H9 (cell line): ENCODE measurements around the gene HGF. TPM values are rescaled to one million over a fixed set of nuclear protein-coding genes. Genes with fewer than 3 reads are reported as not detected.

ENCODE experiments used
- DNase-seq: peaks from one replicate; pipeline ENCODE4 v3.0.0-alpha.2; 2017
- H2AFZ ChIP-seq: one replicate; pipeline ENCODE4 v1.6.1; 2013; ENCODE audit warnings: mild to moderate bottlenecking, low read length, control low read depth, moderate library complexity
- H2AK5ac ChIP-seq: 2 replicates; pipeline ENCODE4 v1.6.1; 2013; ENCODE audit warnings: low read length, control low read depth, mixed read lengths; ENCODE audit not compliant: insufficient read length
- H2BK120ac ChIP-seq: one replicate; pipeline ENCODE4 v1.6.1; 2013; ENCODE audit warnings: low read depth, mild to moderate bottlenecking, low read length, control low read depth, inconsistent platforms; ENCODE audit not compliant: poor library complexity, severe bottlenecking
- H2BK12ac ChIP-seq: 2 replicates; pipeline ENCODE4 v1.6.1; 2013; ENCODE audit warnings: low read length, control low read depth, mixed read lengths, low read depth; ENCODE audit not compliant: insufficient read length
- H2BK15ac ChIP-seq: 2 replicates; pipeline ENCODE4 v1.6.1; 2013; ENCODE audit warnings: low read depth, low read length, control low read depth
- H2BK20ac ChIP-seq: one replicate; pipeline ENCODE4 v1.6.1; 2013; ENCODE audit warnings: low read depth, mild to moderate bottlenecking, low read length, control low read depth, inconsistent platforms; ENCODE audit not compliant: poor library complexity, severe bottlenecking
- H2BK5ac ChIP-seq: 2 replicates; pipeline ENCODE4 v1.6.1; 2013; ENCODE audit warnings: low read length, control low read depth, mixed read lengths; ENCODE audit not compliant: insufficient read length
- H3K14ac ChIP-seq: 2 replicates; pipeline ENCODE4 v1.6.1; 2013; ENCODE audit warnings: low read length, control low read depth; ENCODE audit not compliant: insufficient read depth
- H3K18ac ChIP-seq: 2 replicates; pipeline ENCODE4 v1.6.1; 2013; ENCODE audit warnings: low read depth, mild to moderate bottlenecking, mixed read lengths, low read length, control low read depth; ENCODE audit not compliant: insufficient read length
- H3K23ac ChIP-seq: 2 replicates; pipeline ENCODE4 v1.6.1; 2013; ENCODE audit warnings: low read length, control low read depth, mixed read lengths, low read depth; ENCODE audit not compliant: insufficient read length
- H3K23me2 ChIP-seq: 2 replicates; pipeline ENCODE4 v1.6.1; 2013; ENCODE audit warnings: low read depth, mild to moderate bottlenecking, mixed read lengths, low read length, control low read depth; ENCODE audit not compliant: insufficient read length, poor library complexity, severe bottlenecking
- H3K27ac ChIP-seq: 2 replicates; pipeline ENCODE4 v1.5.1; 2013; ENCODE audit warnings: low read length, control low read depth, mixed read lengths, low read depth; ENCODE audit not compliant: insufficient read length
- H3K27me3 ChIP-seq: 2 replicates; pipeline ENCODE4 v1.6.1; 2013; ENCODE audit warnings: low read length, control low read depth, inconsistent platforms; ENCODE audit not compliant: insufficient read depth
- H3K4ac ChIP-seq: 2 replicates; pipeline ENCODE4 v1.6.1; 2013; ENCODE audit warnings: low read depth, mild to moderate bottlenecking, control low read depth, inconsistent platforms, low read length, moderate library complexity
- H3K4me1 ChIP-seq: 2 replicates; pipeline ENCODE4 v1.6.1; 2013; ENCODE audit warnings: low read length, control low read depth, inconsistent platforms; ENCODE audit not compliant: insufficient read depth
- H3K4me2 ChIP-seq: 2 replicates; pipeline ENCODE4 v1.6.1; 2013; ENCODE audit warnings: low read length, control low read depth, mixed read lengths; ENCODE audit not compliant: insufficient read length, insufficient read depth
- H3K56ac ChIP-seq: 2 replicates; pipeline ENCODE4 v1.6.1; 2013; ENCODE audit warnings: low read depth, mild to moderate bottlenecking, mixed read lengths, low read length, control low read depth; ENCODE audit not compliant: insufficient read length
- H3K79me1 ChIP-seq: 2 replicates; pipeline ENCODE4 v1.6.1; 2013; ENCODE audit warnings: low read depth, mild to moderate bottlenecking, moderate library complexity, low read length, control low read depth, inconsistent platforms; ENCODE audit not compliant: insufficient read depth, poor library complexity, severe bottlenecking
- H3K79me2 ChIP-seq: 2 replicates; pipeline ENCODE4 v1.6.1; 2013; ENCODE audit warnings: low read length, control low read depth, inconsistent platforms; ENCODE audit not compliant: insufficient read depth
- H3K9ac ChIP-seq: 2 replicates; pipeline ENCODE4 v1.6.1; 2013; ENCODE audit warnings: low read length, control low read depth, mixed read lengths; ENCODE audit not compliant: insufficient read length; ENCODE audit errors: extremely low read depth
- H3K9me3 ChIP-seq: one replicate; pipeline ENCODE4 v1.6.1; 2013; ENCODE audit warnings: low read depth, low read length, inconsistent platforms; ENCODE audit not compliant: control insufficient read depth
- H3T11ph ChIP-seq: one replicate; pipeline ENCODE4 v1.6.1; 2013; ENCODE audit warnings: mild to moderate bottlenecking, low read length, control low read depth, inconsistent platforms
- H4K20me1 ChIP-seq: one replicate; pipeline ENCODE4 v1.6.1; 2013; ENCODE audit not compliant: control insufficient read depth, insufficient read length, insufficient read depth
- H4K5ac ChIP-seq: 2 replicates; pipeline ENCODE4 v1.6.1; 2013; ENCODE audit warnings: low read depth, mild to moderate bottlenecking, mixed read lengths, low read length, control low read depth; ENCODE audit not compliant: insufficient read length
- H4K8ac ChIP-seq: replicated peaks from 2 replicates; pipeline ENCODE4 v1.6.1; 2013; ENCODE audit warnings: low read length, control low read depth, mixed read lengths, low read depth; ENCODE audit not compliant: insufficient read length
- H4K91ac ChIP-seq: 2 replicates; pipeline ENCODE4 v1.6.1; 2013; ENCODE audit warnings: low read depth, mild to moderate bottlenecking, moderate library complexity, mixed read lengths, low read length, control low read depth; ENCODE audit not compliant: insufficient read length
- H3K27ac Mint-ChIP-seq, 3 experiments: 2 replicates in 2 of 3; 3 replicates in 1 of 3; pipeline ENCODE4 v1.8.0; 2020 to 2021; ENCODE audit warnings: mixed read lengths in 3 of 3, mild to moderate bottlenecking in 1 of 3, moderate library complexity in 1 of 3
- H3K27me3 Mint-ChIP-seq: 2 replicates; pipeline ENCODE4 v1.8.0; 2021; ENCODE audit warnings: low read depth, mild to moderate bottlenecking, moderate library complexity, mixed read lengths
- H3K36me3 Mint-ChIP-seq, 3 experiments: 2 replicates in 2 of 3; 3 replicates in 1 of 3; pipeline ENCODE4 v1.8.0; 2020 to 2021; ENCODE audit warnings: low read depth in 3 of 3, mixed read lengths in 3 of 3; ENCODE audit not compliant: insufficient read depth in 1 of 3
- H3K4me1 Mint-ChIP-seq, 2 experiments: 2 replicates each; pipeline ENCODE4 v1.8.0; 2020; ENCODE audit warnings: mixed read lengths in 2 of 2
- H3K4me3 Mint-ChIP-seq, 2 experiments: 2 replicates in 1 of 2; 3 replicates in 1 of 2; pipeline ENCODE4 v1.8.0; 2020 to 2021; ENCODE audit warnings: mild to moderate bottlenecking in 2 of 2, mixed read lengths in 2 of 2, moderate library complexity in 1 of 2
- H3K9me3 Mint-ChIP-seq, 2 experiments: 2 replicates in 1 of 2; 3 replicates in 1 of 2; pipeline ENCODE4 v1.8.0; 2020; ENCODE audit warnings: mild to moderate bottlenecking in 2 of 2, mixed read lengths in 2 of 2, moderate library complexity in 1 of 2
- CTCF ChIP-seq: fragments of 200-600 bp; sonication (generic); conservative IDR thresholded peaks from 3 replicates; pipeline ENCODE4 v1.8.0; 2021; ENCODE audit warnings: antibody characterized with exemption, mild to moderate bottlenecking
- total RNA-seq: library from RNA; stranded (reverse); gene quantifications from 2 replicates; pipeline ENCODE4 v1.2.1, GENCODE V29; 2021

The HGF gene
- total RNA-seq, 1 experiment from 2014 or later, result 0.15 TPM

- Histone ChIP-seq H2AFZ (no peak overlapping the region), H3K4ac (no peak overlapping the region), H2AK5ac (no peak overlapping the region), H3K9ac (no peak overlapping the region), H3T11ph (no peak overlapping the region), H4K8ac (no peak overlapping the region), H2BK5ac (no peak overlapping the region), H3K4me1 (no peaks in the 10 kb centered on the region), H3K18ac (no peak overlapping the region), H3K79me1 (no peaks in the 10 kb centered on the region), H4K20me1 (no peaks in the 10 kb centered on the region), H3K9me3 (no peaks in the 10 kb centered on the region), H3K27ac (no peak overlapping the region), H3K56ac (no peak overlapping the region), H3K79me2 (no peaks in the 10 kb centered on the region), H2BK12ac (no peak overlapping the region), H3K4me2 (no peak overlapping the region), H3K14ac (no peak overlapping the region), H2BK15ac (no peak overlapping the region), H4K5ac (no peak overlapping the region), H3K27me3 (no peaks in the 10 kb centered on the region), H3K23me2 (no peaks in the 10 kb centered on the region), H2BK120ac (no peak overlapping the region), H2BK20ac (no peak overlapping the region), H3K23ac (no peak overlapping the region), H4K91ac (no peak overlapping the region)
- Mint-ChIP-seq H3K27ac (no peak overlapping the region), H3K27me3 (no peaks in the 10 kb centered on the region), H3K4me3 (no peak overlapping the region), H3K9me3 (no peaks in the 10 kb centered on the region), H3K4me1 (no peaks in the 10 kb centered on the region; a peak in 2 of 4 replicates), H3K36me3 (no peaks in the 10 kb centered on the region)
- DNase-seq, result no peak
- TF ChIP-seq CTCF, result no peak
Observed at GRCh38 chr7:81719865-81720264, 50.0 kb downstream of the HGF start.
